Activated T-cell treated with anti-CD3 and anti-CD28 coated beads for 48 hours (primary cell): Measurements from ENCODE around the gene TRIM7.
"Not testable (repeated sequence)": the region's sequence is repeated elsewhere in the genome, so short reads cannot be mapped to it uniquely, and the experiment has no call there.

ENCODE experiments used
- DNase-seq: peaks from one replicate; pipeline ENCODE4 v3.0.0-alpha.2; 2020; ENCODE audit warnings: low read depth

The TRIM7 gene

DNA sequence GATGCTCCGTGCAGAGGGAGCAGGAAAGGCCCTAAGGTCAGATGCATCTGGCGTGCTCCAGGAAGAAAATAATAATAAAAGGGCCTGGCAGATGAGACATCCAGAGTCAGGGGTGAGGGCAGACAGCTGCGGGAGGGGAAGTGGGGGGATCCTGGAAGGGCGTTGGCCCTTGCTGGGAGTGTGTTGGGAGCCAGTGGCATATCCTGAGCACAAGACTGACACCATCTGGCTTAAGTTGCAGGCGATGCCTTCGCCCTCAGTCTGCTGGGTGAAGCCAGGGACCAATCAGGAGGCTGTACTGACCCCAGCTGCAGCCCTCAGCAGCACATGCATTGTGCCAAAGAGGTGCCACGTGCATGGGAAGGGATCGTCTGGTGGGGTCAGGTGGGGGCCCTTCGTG lies 53.9 kb downstream of the TRIM7 start:
- no peak for DNase-seq

DNA sequence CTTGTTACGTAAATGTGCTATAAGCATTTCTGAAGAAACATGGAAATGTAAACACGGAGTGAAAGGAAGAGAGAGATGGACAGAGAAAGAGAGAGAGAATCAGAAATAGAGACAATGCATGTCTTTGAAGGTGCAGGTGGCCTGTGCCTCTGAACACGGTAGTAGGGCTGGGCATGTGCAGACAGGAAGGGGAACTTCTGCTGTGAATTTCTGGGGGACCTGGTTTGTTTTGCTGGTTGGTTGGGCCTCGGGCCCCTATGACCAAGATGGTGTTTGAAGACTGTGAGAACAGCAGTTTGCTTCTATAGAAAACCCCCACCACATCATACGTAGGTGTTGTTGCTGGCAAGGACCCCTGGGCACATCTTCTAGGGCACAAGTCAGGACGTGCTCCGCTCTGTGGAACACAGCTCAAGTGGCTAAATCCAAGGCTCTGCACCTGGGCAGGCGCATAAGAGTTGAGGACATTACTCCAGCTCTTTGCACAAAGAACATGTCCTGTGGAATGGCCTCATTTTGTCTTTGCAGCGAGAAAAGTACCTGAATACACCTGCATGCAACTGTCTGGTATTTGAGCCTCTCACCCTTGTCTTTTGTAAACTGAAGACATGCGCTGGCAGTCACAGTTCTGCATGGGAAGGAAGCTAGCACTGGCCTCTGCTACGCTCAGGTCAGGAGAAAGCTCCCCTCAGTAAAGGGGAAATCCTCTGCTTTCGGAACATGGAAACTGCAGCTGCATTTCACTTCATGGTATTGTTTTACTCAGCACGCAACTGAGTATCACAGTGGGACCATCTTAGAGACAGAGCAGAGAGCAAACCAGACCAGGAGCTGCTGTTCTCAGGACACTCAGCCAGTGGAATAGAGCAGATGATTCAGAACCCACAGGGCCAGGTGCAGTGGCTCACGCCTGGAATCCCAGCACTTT lies 54.9 kb downstream of the TRIM7 start:
- DNase-seq = no peak

DNA sequence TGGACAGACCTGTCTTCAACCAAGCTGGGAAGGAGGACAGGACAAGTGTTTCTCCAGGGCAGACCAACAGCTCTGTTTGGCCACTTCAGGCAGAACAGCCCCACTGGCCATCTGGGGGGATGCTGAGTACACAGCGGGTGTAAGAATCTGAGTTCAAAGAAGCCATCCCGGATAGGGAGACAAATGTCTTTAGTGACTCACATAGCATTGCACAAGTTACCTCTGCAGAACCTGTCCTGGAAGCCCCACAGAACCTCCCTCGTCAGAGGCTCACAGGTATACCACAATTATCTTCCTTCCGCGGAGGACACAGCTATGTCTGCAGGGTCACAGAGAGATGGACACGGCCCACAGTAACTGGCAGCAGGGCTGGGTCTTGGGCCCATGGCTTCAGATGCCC lies 55.6 kb downstream of the TRIM7 start:
- DNase-seq = no peak

DNA sequence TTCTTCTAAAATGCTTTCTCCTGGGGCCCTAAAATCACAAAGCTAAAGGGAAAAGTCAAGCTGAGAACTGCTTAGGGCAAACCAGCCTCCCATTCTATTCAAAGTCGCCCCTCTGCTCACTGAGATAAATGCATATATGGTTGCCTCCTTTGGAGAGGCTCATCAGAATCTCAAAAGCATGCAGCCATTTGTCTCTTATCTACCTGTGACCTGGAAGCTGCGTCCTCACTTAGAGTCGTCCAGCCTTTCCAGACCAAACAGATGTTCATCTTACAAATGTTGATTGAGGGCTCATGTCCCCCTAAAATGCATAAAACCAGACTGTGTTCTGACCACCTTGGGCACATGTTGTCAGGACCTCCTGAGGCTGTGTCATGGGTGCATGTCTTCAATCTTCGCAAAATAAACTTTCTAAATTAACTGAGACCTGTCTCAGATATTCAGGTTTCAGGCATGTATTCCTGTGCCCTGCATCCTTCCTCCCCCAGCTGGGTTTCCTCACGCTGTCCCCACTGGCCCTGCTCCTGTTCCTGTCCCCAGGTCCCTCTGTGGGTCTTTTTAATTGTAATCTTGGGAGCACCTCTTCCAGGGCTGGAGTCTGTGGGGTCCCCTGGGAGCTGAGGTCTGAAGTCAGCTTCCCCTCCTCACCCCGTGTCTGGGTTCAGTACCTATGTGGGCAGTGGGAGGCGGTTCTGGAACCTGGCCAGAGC lies 57.9 kb downstream of the TRIM7 start, which contains the start of gene OR2V2:
Gene OR2V2 (plus strand): TSS at position 660 of the 710 bp plus-strand sequence. CDS start 7,357 bp downstream, outside the sequence.
- not testable (repeated sequence) for DNase-seq

DNA sequence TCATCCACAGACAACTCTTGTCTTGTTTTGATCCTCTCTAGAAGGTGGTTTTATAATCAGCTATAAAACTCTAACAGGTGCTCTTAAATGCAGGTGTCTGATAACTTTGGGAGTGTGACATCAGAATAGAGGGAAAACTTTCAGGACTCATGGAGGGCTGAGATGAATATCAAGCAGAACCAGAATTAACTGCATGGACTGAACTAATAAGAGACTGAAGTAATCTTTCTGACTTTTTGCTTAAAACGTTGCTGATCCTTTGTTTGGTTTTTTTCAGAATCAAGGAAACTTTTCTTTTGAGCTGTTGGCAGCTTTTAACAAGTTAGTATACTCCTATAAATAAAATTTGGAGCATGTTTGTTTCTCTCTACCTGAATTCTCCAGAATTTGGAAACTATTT lies 59.9 kb downstream of the TRIM7 start:
- DNase-seq = no peak
